Activated CD4-positive, CD25-positive, alpha-beta regulatory T cell treated with anti-CD3 and anti-CD28 coated beads, Interleukin-2, amount 50 U/mL, for 72 hours (primary cell): ENCODE data around the gene STEAP3.

ENCODE experiments used
- DNase-seq: peaks from one replicate; pipeline ENCODE4 v3.0.0; 2021

The STEAP3 gene

GRCh38 chr2:119223521-119224390 is at the start of gene STEAP3:
Gene STEAP3, plus strand, starts transcription at chr2:119223834. Its CDS starts 7,179 bp downstream, at chr2:119231013.
- DNase-seq, result no peak

- peak; percentile 62 for DNase-seq
Observed at GRCh38 chr2:119174216-119174992, 49.2 kb upstream of the STEAP3 start.

- DNase-seq, result no peak
Observed at GRCh38 chr2:119174993-119175347, 48.7 kb upstream of the STEAP3 start.

- DNase-seq, result no peak
Observed at GRCh38 chr2:119175517-119175916, 48.1 kb upstream of the STEAP3 start.

GRCh38 chr2:119177171-119177837 is 46.3 kb upstream of the STEAP3 start:
- DNase-seq, result no peak

- DNase-seq, result no peak
Observed at GRCh38 chr2:119177838-119178190, 45.8 kb upstream of the STEAP3 start.

- no peak for DNase-seq
Observed at GRCh38 chr2:119178776-119179175, 44.9 kb upstream of the STEAP3 start.

GRCh38 chr2:119179202-119179601 is 44.4 kb upstream of the STEAP3 start:
- no peak for DNase-seq

GRCh38 chr2:119179991-119180390 is 43.6 kb upstream of the STEAP3 start:
- DNase-seq, result no peak

GRCh38 chr2:119180892-119181291 is 42.7 kb upstream of the STEAP3 start:
- DNase-seq, result no peak

- DNase-seq, result no peak
Observed at GRCh38 chr2:119181391-119181790, 42.2 kb upstream of the STEAP3 start.

- DNase-seq, result no peak
Observed at GRCh38 chr2:119181791-119182445, 41.7 kb upstream of the STEAP3 start.

GRCh38 chr2:119184512-119184911 is 39.1 kb upstream of the STEAP3 start:
- DNase-seq, result no peak

GRCh38 chr2:119190321-119191111 is 33.1 kb upstream of the STEAP3 start:
- DNase-seq, result no peak

GRCh38 chr2:119192893-119193292 is 30.7 kb upstream of the STEAP3 start:
- DNase-seq, result no peak

- DNase-seq, result no peak
Observed at GRCh38 chr2:119195001-119195400, 28.6 kb upstream of the STEAP3 start.

- DNase-seq, result no peak
Observed at GRCh38 chr2:119195887-119196286, 27.7 kb upstream of the STEAP3 start.

GRCh38 chr2:119196301-119197125 is 27.1 kb upstream of the STEAP3 start:
- no peak for DNase-seq

GRCh38 chr2:119197126-119197405 is 26.6 kb upstream of the STEAP3 start:
- no peak for DNase-seq

- DNase-seq, result no peak
Observed at GRCh38 chr2:119197529-119198239, 25.9 kb upstream of the STEAP3 start.
